Progenitor cell of endocrine pancreas (in vitro differentiated cells): ENCODE measurements around the gene GALNTL6. TPM values are rescaled to one million over a fixed set of nuclear protein-coding genes. Genes with fewer than 3 reads are reported as not detected.

Source experiments
- DNase-seq: peaks from one replicate; pipeline ENCODE4 v3.0.0; 2021; ENCODE audit warnings: low spot score; ENCODE audit not compliant: unreplicated experiment
- H3K27ac Mint-ChIP-seq: 2 replicates; pipeline ENCODE4 v1.8.0; 2021; ENCODE audit warnings: mild to moderate bottlenecking, moderate library complexity, mixed read lengths
- H3K27me3 Mint-ChIP-seq: 2 replicates; pipeline ENCODE4 v1.8.0; 2021; ENCODE audit warnings: mixed read lengths
- H3K36me3 Mint-ChIP-seq: 2 replicates; pipeline ENCODE4 v1.8.0; 2022; ENCODE audit warnings: mixed read lengths; ENCODE audit not compliant: insufficient read depth
- H3K4me1 Mint-ChIP-seq: 2 replicates; pipeline ENCODE4 v1.8.0; 2021; ENCODE audit warnings: low read depth, mixed read lengths
- H3K4me3 Mint-ChIP-seq: 2 replicates; pipeline ENCODE4 v1.8.0; 2021; ENCODE audit warnings: low read depth, mild to moderate bottlenecking, moderate library complexity, mixed read lengths
- H3K9me3 Mint-ChIP-seq: 2 replicates; pipeline ENCODE4 v1.8.0; 2021; ENCODE audit warnings: low read depth, mixed read lengths
- total RNA-seq: library from RNA; stranded (reverse); gene quantifications from 2 replicates; pipeline ENCODE4 v1.2.1, GENCODE V29; 2021
- TF ChIP-seq, protein P1 (sequence below): fragments of 200-600 bp; sonication (generic); IDR thresholded peaks from one replicate; pipeline ENCODE4 v1.5.0; 2021; ENCODE audit warnings: antibody characterized with exemption, mild to moderate bottlenecking; ENCODE audit not compliant: unreplicated experiment

GALNTL6 gene
- total RNA-seq, 1 donor from 2014 or later: 0.14 TPM

DNA sequence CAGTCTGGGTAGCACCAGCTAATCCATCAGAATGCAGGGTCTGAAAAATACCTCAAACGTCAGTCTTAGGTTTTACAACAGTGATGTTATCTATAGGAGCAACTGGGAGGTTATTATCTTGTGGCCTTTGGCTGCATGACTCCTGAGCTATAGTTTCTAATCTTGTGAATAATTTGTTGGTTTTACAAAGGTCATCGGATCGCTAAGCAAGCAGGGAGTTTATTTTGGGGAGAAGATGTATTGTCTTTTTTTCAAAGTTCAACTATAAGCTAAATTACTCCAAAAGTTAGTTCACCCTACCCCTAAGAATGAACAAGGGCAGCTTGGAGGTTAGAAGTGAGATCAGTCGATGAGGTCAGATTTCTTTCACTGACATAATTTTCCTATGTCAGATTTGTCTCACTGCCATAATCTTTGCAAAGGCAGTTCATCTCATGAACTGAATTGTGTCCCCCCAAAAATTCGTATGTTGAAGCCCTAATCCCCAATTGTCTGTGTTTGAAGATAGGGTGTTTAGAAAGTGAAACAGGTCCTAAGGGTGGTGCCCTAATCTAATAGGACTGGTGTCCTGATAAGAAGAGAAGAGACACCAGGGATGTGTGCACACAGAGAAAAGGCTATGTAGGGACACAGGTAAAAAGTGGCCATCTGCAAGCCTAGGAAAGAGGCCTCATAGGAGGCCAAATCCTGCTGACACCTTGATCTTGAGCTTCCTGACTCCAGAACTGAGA is 1179.6 kb downstream of the GALNTL6 start:
- H3K36me3 Mint-ChIP-seq: peaks cover 6% of the 10 kb centered on the region
- no peak overlapping the region for H3K27ac Mint-ChIP-seq
- no peak overlapping the region for H3K4me3 Mint-ChIP-seq
- TF ChIP-seq, protein P1, sequence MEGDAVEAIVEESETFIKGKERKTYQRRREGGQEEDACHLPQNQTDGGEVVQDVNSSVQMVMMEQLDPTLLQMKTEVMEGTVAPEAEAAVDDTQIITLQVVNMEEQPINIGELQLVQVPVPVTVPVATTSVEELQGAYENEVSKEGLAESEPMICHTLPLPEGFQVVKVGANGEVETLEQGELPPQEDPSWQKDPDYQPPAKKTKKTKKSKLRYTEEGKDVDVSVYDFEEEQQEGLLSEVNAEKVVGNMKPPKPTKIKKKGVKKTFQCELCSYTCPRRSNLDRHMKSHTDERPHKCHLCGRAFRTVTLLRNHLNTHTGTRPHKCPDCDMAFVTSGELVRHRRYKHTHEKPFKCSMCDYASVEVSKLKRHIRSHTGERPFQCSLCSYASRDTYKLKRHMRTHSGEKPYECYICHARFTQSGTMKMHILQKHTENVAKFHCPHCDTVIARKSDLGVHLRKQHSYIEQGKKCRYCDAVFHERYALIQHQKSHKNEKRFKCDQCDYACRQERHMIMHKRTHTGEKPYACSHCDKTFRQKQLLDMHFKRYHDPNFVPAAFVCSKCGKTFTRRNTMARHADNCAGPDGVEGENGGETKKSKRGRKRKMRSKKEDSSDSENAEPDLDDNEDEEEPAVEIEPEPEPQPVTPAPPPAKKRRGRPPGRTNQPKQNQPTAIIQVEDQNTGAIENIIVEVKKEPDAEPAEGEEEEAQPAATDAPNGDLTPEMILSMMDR: no peak
- no peak for DNase-seq
- no peaks in the 10 kb centered on the region for H3K27me3 Mint-ChIP-seq
- H3K9me3 Mint-ChIP-seq: peaks cover 12% of the 10 kb centered on the region
- H3K4me1 Mint-ChIP-seq: peaks cover 19% of the 10 kb centered on the region

DNA sequence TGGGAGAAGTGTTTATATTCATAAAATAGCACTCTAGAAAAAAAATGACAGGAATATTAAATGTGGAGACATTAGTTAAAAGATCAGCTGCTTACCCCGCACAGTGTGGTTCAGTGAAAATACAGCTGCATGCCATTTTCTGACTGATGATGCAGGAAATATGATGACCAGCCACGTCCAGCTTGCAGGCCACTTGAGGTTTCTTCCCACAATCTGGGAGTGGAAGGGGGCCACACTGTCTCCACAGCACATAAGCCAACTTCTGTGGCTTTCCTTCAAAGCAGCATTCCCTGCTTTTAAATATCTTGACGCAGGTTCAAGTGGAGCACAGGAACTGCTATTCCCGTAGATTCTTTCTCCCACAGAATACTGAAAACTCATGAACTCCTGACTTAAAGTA is 1182.0 kb downstream of the GALNTL6 start:
- Mint-ChIP-seq H3K27ac (no peak overlapping the region), H3K4me3 (no peak overlapping the region), H3K9me3 (no peaks in the 10 kb centered on the region), H3K36me3 (no peaks in the 10 kb centered on the region), H3K27me3 (no peaks in the 10 kb centered on the region), H3K4me1 (peaks cover 17% of the 10 kb centered on the region)
- TF ChIP-seq, protein P1: no peak
- DNase-seq: no peak

DNA sequence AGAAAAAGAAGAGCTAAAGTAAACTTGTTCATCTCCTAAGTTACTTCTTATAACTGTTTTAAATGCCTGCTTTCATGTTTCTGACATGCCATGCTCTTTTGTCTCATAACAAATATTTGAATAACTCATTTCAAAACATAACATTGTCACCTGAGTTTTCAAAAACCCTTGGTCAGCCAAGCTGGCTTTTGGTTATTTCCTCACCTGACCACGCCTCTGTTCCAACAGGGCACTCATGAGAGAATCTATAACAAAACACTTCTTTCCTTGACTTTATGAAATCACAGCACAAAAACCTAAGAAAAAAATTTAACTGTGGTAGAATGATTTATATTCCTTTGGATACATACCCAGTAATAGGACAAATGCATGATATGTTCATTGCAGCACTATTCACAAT is 1182.5 kb downstream of the GALNTL6 start:
- H3K4me1 Mint-ChIP-seq: peaks cover 13% of the 10 kb centered on the region
- DNase-seq: no peak
- H3K27me3 Mint-ChIP-seq: no peaks in the 10 kb centered on the region
- H3K9me3 Mint-ChIP-seq: no peaks in the 10 kb centered on the region
- no peak overlapping the region for H3K4me3 Mint-ChIP-seq
- H3K27ac Mint-ChIP-seq: no peak overlapping the region
- no peaks in the 10 kb centered on the region for H3K36me3 Mint-ChIP-seq
- TF ChIP-seq, protein P1: no peak

DNA sequence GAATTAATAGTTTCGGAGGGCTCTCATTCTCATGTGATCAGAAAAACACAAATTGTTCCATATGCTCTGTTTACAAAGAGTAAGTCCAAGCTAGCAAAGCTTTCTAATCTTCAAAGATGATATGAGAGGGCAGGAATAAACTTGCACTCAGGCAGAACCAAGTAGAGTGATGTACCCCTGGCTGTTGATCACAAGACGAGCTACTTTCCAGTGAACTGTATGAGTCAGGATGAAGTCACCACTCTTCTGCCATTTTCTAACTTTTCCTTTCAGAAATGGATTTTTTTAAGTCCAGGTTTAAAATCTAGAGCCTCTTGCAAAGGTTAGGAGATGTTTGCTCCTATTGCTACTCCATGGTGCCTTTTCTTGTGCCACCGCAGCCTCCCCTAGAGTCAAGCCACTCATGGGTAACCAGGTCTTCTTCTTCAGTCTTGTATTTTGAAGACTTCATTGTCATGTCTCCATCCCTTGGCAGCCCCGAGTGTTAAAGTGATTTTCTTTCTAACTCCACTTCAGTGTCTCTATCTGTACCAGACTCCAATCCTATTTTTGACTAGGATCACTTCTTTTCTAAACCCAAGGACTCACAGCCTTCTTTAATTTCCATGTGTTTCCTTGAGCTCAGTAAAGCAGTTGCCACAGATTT is 1183.5 kb downstream of the GALNTL6 start:
- TF ChIP-seq, protein P1: no peak
- Mint-ChIP-seq H3K27ac (no peak overlapping the region), H3K9me3 (no peaks in the 10 kb centered on the region), H3K36me3 (no peaks in the 10 kb centered on the region), H3K4me3 (no peak overlapping the region), H3K4me1 (peaks cover 13% of the 10 kb centered on the region), H3K27me3 (no peaks in the 10 kb centered on the region)
- DNase-seq: no peak

DNA sequence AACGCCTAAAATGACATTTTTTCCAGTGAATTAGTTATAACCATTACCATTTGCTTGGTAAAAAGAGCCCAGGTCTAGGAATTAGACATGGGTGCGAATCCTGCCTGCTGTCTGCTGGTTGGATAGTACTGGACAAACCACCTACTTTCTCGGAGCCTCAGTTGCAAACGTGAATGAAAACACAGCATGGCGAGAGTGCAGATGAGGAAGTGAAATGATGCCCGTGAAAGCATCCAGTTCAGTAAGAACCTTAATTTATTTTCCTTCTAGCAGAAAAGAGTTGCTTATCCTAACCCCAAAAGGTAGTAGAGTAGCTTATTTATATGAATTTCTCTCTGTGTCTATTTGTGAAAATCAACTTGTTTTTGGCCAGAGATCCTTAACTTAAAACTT is 1184.0 kb downstream of the GALNTL6 start:
- TF ChIP-seq, protein P1: no peak

More for the DNA sequence above, 1184.0 kb downstream of the GALNTL6 start:
- no peaks in the 10 kb centered on the region for H3K27me3 Mint-ChIP-seq
- H3K27ac Mint-ChIP-seq: no peak overlapping the region
- peaks cover 10% of the 10 kb centered on the region for H3K4me1 Mint-ChIP-seq
- H3K9me3 Mint-ChIP-seq: no peaks in the 10 kb centered on the region
- H3K36me3 Mint-ChIP-seq: no peaks in the 10 kb centered on the region
- H3K4me3 Mint-ChIP-seq: no peak overlapping the region
- DNase-seq: no peak
